Panc1 (cell line): ENCODE data around the gene DTYMK.

Experiments used
- POLR2AphosphoS5 ChIP-seq: IDR thresholded peaks from 2 replicates; pipeline ENCODE4 v1.6.1; 2012; ENCODE audit warnings: mild to moderate bottlenecking, low read depth, low read length, moderate library complexity
- SIN3A ChIP-seq: IDR thresholded peaks from 2 replicates; pipeline ENCODE4 v1.6.1; 2012; ENCODE audit warnings: low read depth, mild to moderate bottlenecking, low read length, moderate library complexity, borderline replicate concordance; ENCODE audit not compliant: insufficient read depth
- TCF7L2 ChIP-seq: IDR thresholded peaks from 2 replicates; pipeline ENCODE4 v1.6.1; 2011; ENCODE audit warnings: mild to moderate bottlenecking, low read depth, low read length, inconsistent platforms
- TF ChIP-seq, protein P1 (sequence below): fragments of 450-650 bp; IDR thresholded peaks from 2 replicates; pipeline ENCODE4 v1.5.1; 2017; ENCODE audit warnings: mild to moderate bottlenecking

DNA sequence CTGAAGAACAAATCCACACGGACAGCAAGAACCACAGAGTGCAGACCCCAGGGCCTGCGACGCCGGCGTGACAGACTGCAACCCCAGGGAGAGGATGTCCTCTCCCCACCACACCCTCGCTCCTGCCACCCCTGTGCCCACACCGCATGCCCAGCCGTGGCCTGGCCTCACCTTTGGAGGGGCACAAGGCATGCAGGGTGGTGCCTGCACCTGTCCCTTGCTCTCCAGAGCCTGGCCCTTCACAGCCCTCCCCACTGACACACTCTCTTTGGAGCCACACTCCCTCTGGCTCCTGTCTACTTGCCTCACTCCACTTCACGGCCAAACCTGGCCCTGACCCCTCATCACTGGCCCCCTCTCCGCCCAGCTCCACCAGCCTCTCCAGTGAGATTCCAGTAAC is 58.9 kb downstream of the DTYMK start:
- TF ChIP-seq, protein P1, sequence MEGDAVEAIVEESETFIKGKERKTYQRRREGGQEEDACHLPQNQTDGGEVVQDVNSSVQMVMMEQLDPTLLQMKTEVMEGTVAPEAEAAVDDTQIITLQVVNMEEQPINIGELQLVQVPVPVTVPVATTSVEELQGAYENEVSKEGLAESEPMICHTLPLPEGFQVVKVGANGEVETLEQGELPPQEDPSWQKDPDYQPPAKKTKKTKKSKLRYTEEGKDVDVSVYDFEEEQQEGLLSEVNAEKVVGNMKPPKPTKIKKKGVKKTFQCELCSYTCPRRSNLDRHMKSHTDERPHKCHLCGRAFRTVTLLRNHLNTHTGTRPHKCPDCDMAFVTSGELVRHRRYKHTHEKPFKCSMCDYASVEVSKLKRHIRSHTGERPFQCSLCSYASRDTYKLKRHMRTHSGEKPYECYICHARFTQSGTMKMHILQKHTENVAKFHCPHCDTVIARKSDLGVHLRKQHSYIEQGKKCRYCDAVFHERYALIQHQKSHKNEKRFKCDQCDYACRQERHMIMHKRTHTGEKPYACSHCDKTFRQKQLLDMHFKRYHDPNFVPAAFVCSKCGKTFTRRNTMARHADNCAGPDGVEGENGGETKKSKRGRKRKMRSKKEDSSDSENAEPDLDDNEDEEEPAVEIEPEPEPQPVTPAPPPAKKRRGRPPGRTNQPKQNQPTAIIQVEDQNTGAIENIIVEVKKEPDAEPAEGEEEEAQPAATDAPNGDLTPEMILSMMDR = no peak
- TF ChIP-seq POLR2AphosphoS5 (no peak), TCF7L2 (no peak), SIN3A (no peak)
